Measurements from ENCODE around the gene FGF14.

FGF14 gene

GRCh38 chr13:102311419-102311796 lies 90.4 kb downstream of the FGF14 start:
- H3K4me1 ChIP-seq (ENCODE audit: control insufficient read depth, insufficient read depth, low read length, unreplicated experiment), result peaks cover 20% of the 10 kb centered on the region
- H3K27me3 ChIP-seq (ENCODE audit: insufficient read depth, low read length), result no peaks in the 10 kb centered on the region
- no peak overlapping the region for H3K4me3 ChIP-seq (ENCODE audit: low read depth, low read length)

GRCh38 chr13:102310691-102311418 lies 91.0 kb downstream of the FGF14 start:
- no peak overlapping the region for H3K4me3 ChIP-seq (ENCODE audit: low read depth, low read length)
- no peak overlapping the region for H2AFZ ChIP-seq (ENCODE audit: low read length, unreplicated experiment)
- no peaks in the 10 kb centered on the region for H3K36me3 ChIP-seq (ENCODE audit: insufficient read depth, low read length)
- no peak overlapping the region for H3K27ac ChIP-seq (ENCODE audit: low read depth, low read length)
- peaks cover 20% of the 10 kb centered on the region for H3K4me1 ChIP-seq (ENCODE audit: control insufficient read depth, insufficient read depth, low read length, unreplicated experiment)
- H3K79me2 ChIP-seq (ENCODE audit: control insufficient read depth, insufficient read depth, low read length, unreplicated experiment), result no peaks in the 10 kb centered on the region
- no peaks in the 10 kb centered on the region for H3K27me3 ChIP-seq (ENCODE audit: insufficient read depth, low read length)

More at GRCh38 chr13:102311419-102311796, 90.4 kb downstream of the FGF14 start:
- H3K79me2 ChIP-seq (ENCODE audit: control insufficient read depth, insufficient read depth, low read length, unreplicated experiment), result no peaks in the 10 kb centered on the region
- no peak overlapping the region for H2AFZ ChIP-seq (ENCODE audit: low read length, unreplicated experiment)
- H3K36me3 ChIP-seq (ENCODE audit: insufficient read depth, low read length), result no peaks in the 10 kb centered on the region
- H3K27ac ChIP-seq (ENCODE audit: low read depth, low read length), result no peak overlapping the region

DNA sequence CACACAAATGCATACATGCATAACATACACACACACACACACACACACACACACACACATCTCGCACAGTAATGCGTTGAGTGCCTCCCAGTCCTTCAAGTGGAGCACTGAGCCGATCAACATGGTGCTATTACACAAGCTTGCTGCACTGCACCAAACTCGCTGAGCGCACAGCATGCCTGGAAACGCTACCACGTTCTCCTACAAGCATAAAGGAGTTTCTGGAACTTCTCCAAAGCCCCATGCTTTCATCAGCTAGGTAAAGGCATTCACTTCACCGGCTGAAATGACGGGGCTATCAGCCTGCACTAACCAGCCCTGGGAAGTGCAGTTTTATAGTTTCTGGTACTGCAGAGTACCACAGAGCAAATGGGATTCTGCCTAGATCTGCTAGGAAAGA lies 92.7 kb downstream of the FGF14 start:
- no peak overlapping the region for H3K27ac ChIP-seq (ENCODE audit: low read depth, low read length)
- peaks cover 20% of the 10 kb centered on the region for H3K4me1 ChIP-seq (ENCODE audit: control insufficient read depth, insufficient read depth, low read length, unreplicated experiment)
- no peak overlapping the region for H2AFZ ChIP-seq (ENCODE audit: low read length, unreplicated experiment)
- H3K36me3 ChIP-seq (ENCODE audit: insufficient read depth, low read length), result no peaks in the 10 kb centered on the region
- no peaks in the 10 kb centered on the region for H3K79me2 ChIP-seq (ENCODE audit: control insufficient read depth, insufficient read depth, low read length, unreplicated experiment)
- no peaks in the 10 kb centered on the region for H3K27me3 ChIP-seq (ENCODE audit: insufficient read depth, low read length)
- H3K4me3 ChIP-seq (ENCODE audit: low read depth, low read length), result no peak overlapping the region

DNA sequence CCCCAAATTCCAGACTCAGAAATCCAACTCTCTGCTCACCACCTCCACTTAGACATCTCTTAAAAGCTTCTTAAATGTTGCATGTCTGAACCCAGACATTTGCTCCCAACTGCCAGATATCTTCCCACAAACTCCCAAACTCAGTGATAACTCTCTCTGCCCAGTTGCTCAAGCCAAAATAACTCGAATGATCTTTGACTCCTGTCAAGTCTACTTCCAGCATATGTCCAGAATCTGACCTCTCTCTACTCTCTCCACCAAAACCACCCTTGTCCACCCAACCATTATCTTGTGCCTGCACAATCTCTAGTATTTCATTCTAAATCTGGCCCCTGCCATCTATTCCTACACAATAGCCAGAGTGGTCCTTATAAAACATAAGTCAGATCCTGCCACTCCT lies 99.3 kb downstream of the FGF14 start:
- H3K4me1 ChIP-seq (ENCODE audit: control insufficient read depth, insufficient read depth, low read length, unreplicated experiment), result no peaks in the 10 kb centered on the region
- H3K4me3 ChIP-seq (ENCODE audit: low read depth, low read length), result no peak overlapping the region
- no peaks in the 10 kb centered on the region for H3K36me3 ChIP-seq (ENCODE audit: insufficient read depth, low read length)
- no peak overlapping the region for H3K27ac ChIP-seq (ENCODE audit: low read depth, low read length)
- no peaks in the 10 kb centered on the region for H3K79me2 ChIP-seq (ENCODE audit: control insufficient read depth, insufficient read depth, low read length, unreplicated experiment)
- no peaks in the 10 kb centered on the region for H3K27me3 ChIP-seq (ENCODE audit: insufficient read depth, low read length)
- H2AFZ ChIP-seq (ENCODE audit: low read length, unreplicated experiment), result no peak overlapping the region

DNA sequence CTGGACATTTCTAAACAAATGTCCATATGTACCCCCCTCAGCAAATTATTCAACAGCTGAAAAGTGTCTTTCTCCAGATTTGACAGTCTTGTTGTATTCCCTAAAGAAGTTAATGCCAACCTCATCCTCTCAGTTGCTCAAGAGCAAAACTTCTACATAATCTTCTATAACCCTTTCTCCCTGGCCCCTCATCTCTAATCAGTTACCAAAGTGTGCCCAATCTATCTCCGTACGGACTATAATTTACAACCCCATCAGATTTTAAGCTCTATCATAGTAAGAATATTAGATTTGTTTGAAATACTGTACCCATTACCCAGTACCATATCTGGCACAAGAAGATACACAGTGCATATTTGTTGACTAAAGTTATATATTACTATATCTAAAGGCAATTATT lies 101.5 kb downstream of the FGF14 start:
- H3K36me3 ChIP-seq (ENCODE audit: insufficient read depth, low read length), result no peaks in the 10 kb centered on the region
- H3K79me2 ChIP-seq (ENCODE audit: control insufficient read depth, insufficient read depth, low read length, unreplicated experiment), result no peaks in the 10 kb centered on the region
- H3K27ac ChIP-seq (ENCODE audit: low read depth, low read length), result no peak overlapping the region
- H2AFZ ChIP-seq (ENCODE audit: low read length, unreplicated experiment), result no peak overlapping the region
- no peak overlapping the region for H3K4me3 ChIP-seq (ENCODE audit: low read depth, low read length)
- H3K4me1 ChIP-seq (ENCODE audit: control insufficient read depth, insufficient read depth, low read length, unreplicated experiment), result peaks cover 7% of the 10 kb centered on the region
- no peaks in the 10 kb centered on the region for H3K27me3 ChIP-seq (ENCODE audit: insufficient read depth, low read length)

GRCh38 chr13:102299366-102299765 lies 102.5 kb downstream of the FGF14 start:
- H3K4me1 ChIP-seq (ENCODE audit: control insufficient read depth, insufficient read depth, low read length, unreplicated experiment), result peaks cover 14% of the 10 kb centered on the region
- H3K27me3 ChIP-seq (ENCODE audit: insufficient read depth, low read length), result no peaks in the 10 kb centered on the region
- H2AFZ ChIP-seq (ENCODE audit: low read length, unreplicated experiment), result no peak overlapping the region
- no peak overlapping the region for H3K27ac ChIP-seq (ENCODE audit: low read depth, low read length)
- H3K4me3 ChIP-seq (ENCODE audit: low read depth, low read length), result no peak overlapping the region
- H3K36me3 ChIP-seq (ENCODE audit: insufficient read depth, low read length), result no peaks in the 10 kb centered on the region
- no peaks in the 10 kb centered on the region for H3K79me2 ChIP-seq (ENCODE audit: control insufficient read depth, insufficient read depth, low read length, unreplicated experiment)

- H3K4me1 ChIP-seq (ENCODE audit: control insufficient read depth, insufficient read depth, low read length, unreplicated experiment), result peaks cover 20% of the 10 kb centered on the region
- H3K27me3 ChIP-seq (ENCODE audit: insufficient read depth, low read length), result no peaks in the 10 kb centered on the region
- H2AFZ ChIP-seq (ENCODE audit: low read length, unreplicated experiment), result no peak overlapping the region
- H3K36me3 ChIP-seq (ENCODE audit: insufficient read depth, low read length), result no peaks in the 10 kb centered on the region
- H3K79me2 ChIP-seq (ENCODE audit: control insufficient read depth, insufficient read depth, low read length, unreplicated experiment), result no peaks in the 10 kb centered on the region
- no peak overlapping the region for H3K27ac ChIP-seq (ENCODE audit: low read depth, low read length)
- H3K4me3 ChIP-seq (ENCODE audit: low read depth, low read length), result no peak overlapping the region
Measured at GRCh38 chr13:102298051-102298450, 103.8 kb downstream of the FGF14 start.

GRCh38 chr13:102295316-102296048 lies 106.4 kb downstream of the FGF14 start:
- Histone ChIP-seq H3K27me3 (ENCODE audit: insufficient read depth, low read length) (no peaks in the 10 kb centered on the region), H2AFZ (ENCODE audit: low read length, unreplicated experiment) (no peak overlapping the region), H3K4me3 (ENCODE audit: low read depth, low read length) (no peak overlapping the region), H3K4me1 (ENCODE audit: control insufficient read depth, insufficient read depth, low read length, unreplicated experiment) (peaks cover 25% of the 10 kb centered on the region), H3K79me2 (ENCODE audit: control insufficient read depth, insufficient read depth, low read length, unreplicated experiment) (no peaks in the 10 kb centered on the region), H3K27ac (ENCODE audit: low read depth, low read length) (no peak overlapping the region), H3K36me3 (ENCODE audit: insufficient read depth, low read length) (no peaks in the 10 kb centered on the region)

DNA sequence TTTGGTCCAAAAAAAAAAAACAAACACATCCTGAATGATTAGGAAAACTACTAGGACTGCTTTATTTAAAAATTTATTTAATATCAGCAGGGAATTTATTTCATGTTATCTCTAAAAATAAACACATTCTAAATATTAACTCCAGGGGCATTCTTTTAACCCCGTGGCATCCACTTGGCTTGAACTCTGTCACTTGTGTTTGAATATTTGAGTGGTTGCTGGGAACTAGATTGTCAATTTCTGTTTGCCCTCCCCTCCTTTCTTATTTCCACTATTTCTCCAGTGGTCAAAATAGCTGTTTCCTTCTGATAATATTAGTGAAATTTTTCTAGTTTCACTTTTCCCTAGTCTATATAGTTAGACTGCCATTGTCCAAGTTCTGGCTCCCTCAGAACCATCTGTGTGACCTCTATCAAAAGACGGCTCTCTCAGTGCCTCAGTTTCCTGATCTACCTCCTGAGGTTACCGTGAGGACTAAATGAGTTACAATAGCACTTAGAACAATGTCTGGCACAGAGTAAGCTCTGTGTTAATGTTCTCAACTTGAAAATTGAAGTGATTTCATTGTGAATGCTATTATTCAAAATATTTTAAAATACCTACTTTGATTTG lies 107.3 kb downstream of the FGF14 start:
- H3K27ac ChIP-seq (ENCODE audit: low read depth, low read length), result no peak overlapping the region
- no peaks in the 10 kb centered on the region for H3K79me2 ChIP-seq (ENCODE audit: control insufficient read depth, insufficient read depth, low read length, unreplicated experiment)
- H3K4me3 ChIP-seq (ENCODE audit: low read depth, low read length), result no peak overlapping the region
- no peaks in the 10 kb centered on the region for H3K27me3 ChIP-seq (ENCODE audit: insufficient read depth, low read length)
- peaks cover 28% of the 10 kb centered on the region for H3K4me1 ChIP-seq (ENCODE audit: control insufficient read depth, insufficient read depth, low read length, unreplicated experiment)
- H2AFZ ChIP-seq (ENCODE audit: low read length, unreplicated experiment), result peak overlapping the region; percentile 75
- no peaks in the 10 kb centered on the region for H3K36me3 ChIP-seq (ENCODE audit: insufficient read depth, low read length)

- Histone ChIP-seq H3K27ac (ENCODE audit: low read depth, low read length) (no peak overlapping the region), H2AFZ (ENCODE audit: low read length, unreplicated experiment) (no peak overlapping the region), H3K27me3 (ENCODE audit: insufficient read depth, low read length) (no peaks in the 10 kb centered on the region), H3K4me3 (ENCODE audit: low read depth, low read length) (no peak overlapping the region), H3K36me3 (ENCODE audit: insufficient read depth, low read length) (no peaks in the 10 kb centered on the region), H3K4me1 (ENCODE audit: control insufficient read depth, insufficient read depth, low read length, unreplicated experiment) (peaks cover 30% of the 10 kb centered on the region), H3K79me2 (ENCODE audit: control insufficient read depth, insufficient read depth, low read length, unreplicated experiment) (no peaks in the 10 kb centered on the region)
Measured at GRCh38 chr13:102293723-102294122, 108.1 kb downstream of the FGF14 start.
